AG08396 (cell line): ENCODE results near the gene CNNM4.

Experiments
- DNase-seq: peaks from one replicate; pipeline ENCODE4 v3.0.0; 2012; ENCODE audit warnings: low spot score, mixed read lengths

Gene CNNM4

GRCh38 chr2:96859099-96859649, 98.5 kb downstream of the CNNM4 start:
- no peak for DNase-seq

GRCh38 chr2:96859681-96860064, 99.0 kb downstream of the CNNM4 start:
- no peak for DNase-seq

- no peak for DNase-seq
Observed at GRCh38 chr2:96860065-96861029, 99.6 kb downstream of the CNNM4 start.

GRCh38 chr2:96861074-96861473, 100.4 kb downstream of the CNNM4 start:
- DNase-seq = no peak
